HCT116 (cell line): ENCODE results near the gene SULT1E1.

Experiments
- CTCF ChIP-seq, 3 experiments: fragments of 200-600 bp in 1 of 3; sonication (generic) in 1 of 3; IDR thresholded peaks in 2 of 3; conservative IDR thresholded peaks in 1 of 3; 2 replicates each; pipeline ENCODE4 v1.5.1; 2012 to 2017; ENCODE audit warnings: low read depth in 2 of 3, low read length in 2 of 3, antibody characterized with exemption in 1 of 3, borderline replicate concordance in 1 of 3, control low read depth in 1 of 3, mild to moderate bottlenecking in 1 of 3, mixed read lengths in 1 of 3, mixed run types in 1 of 3, moderate library complexity in 1 of 3; ENCODE audit not compliant: insufficient read depth in 1 of 3
- EGR1 ChIP-seq: IDR thresholded peaks from 2 replicates; pipeline ENCODE4 v1.6.1; 2012; ENCODE audit warnings: low read depth
- POLR2A ChIP-seq: IDR thresholded peaks from 2 replicates; pipeline ENCODE4 v1.7.0; 2011; ENCODE audit warnings: borderline replicate concordance; ENCODE audit not compliant: insufficient read depth, insufficient read length; ENCODE audit errors: extremely low read depth
- SP1 ChIP-seq: IDR thresholded peaks from 2 replicates; pipeline ENCODE4 v1.6.1; 2012; ENCODE audit warnings: low read depth
- TF ChIP-seq, protein P1 (sequence below): IDR thresholded peaks from 2 replicates; pipeline ENCODE4 v1.6.1; 2012

- no peak for TF ChIP-seq CTCF (IDR thresholded peaks at IDR 0.05 in 2 of 3, conservative IDR thresholded peaks at IDR 0.05 in 1 of 3; ENCODE audit: borderline replicate concordance in 1 of 3, insufficient read depth in 1 of 3, low read depth in 2 of 3, low read length in 2 of 3)
- TF ChIP-seq EGR1, result no peak
- TF ChIP-seq SP1, result no peak
- TF ChIP-seq, protein P1, sequence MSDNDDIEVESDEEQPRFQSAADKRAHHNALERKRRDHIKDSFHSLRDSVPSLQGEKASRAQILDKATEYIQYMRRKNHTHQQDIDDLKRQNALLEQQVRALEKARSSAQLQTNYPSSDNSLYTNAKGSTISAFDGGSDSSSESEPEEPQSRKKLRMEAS, result no peak
- TF ChIP-seq POLR2A, result no peak
These were observed 66.2 kb downstream of the SULT1E1 start for GRCh38 chr4:69793732-69794131.
